ENCODE data around the gene MEGF11. TPM values are rescaled to one million over a fixed set of nuclear protein-coding genes. Genes with fewer than 3 reads are reported as not detected.

MEGF11 gene
- total RNA-seq, 1 donor: 0.27 TPM

DNA sequence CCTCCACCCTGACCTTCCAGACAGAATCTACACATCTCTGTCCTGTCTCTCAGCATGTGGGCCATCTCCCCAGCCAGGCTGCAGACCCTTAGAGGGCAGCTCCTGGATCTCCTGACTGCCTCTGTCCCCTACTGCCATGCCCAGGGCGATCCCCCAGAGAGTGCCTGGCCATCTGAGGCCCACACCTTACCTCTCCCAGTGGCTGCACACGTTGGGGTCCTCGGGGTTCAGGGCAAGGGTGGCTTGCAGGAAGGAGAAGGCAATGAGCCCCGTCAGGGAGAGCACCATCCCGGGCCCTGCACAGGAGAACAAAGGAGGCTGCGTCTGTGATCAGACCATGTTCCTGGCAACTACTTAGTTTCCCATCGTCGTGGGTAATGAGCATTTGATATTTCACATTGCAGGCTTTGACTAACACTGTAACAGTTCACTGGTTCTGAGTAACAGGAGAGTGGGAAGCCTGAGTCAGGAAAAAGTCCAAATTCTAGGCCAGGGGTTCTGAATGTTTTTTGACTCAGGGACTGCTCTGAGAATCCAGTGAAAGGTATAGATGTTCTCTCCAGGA lies 125.4 kb downstream of the MEGF11 start:
- DNase-seq (ENCODE audit: low read depth in 2 of 3, low spot score in 2 of 3): no peak

GRCh38 chr15:66126456-66126855 lies 127.1 kb downstream of the MEGF11 start:
- DNase-seq (ENCODE audit: low read depth in 2 of 3, low spot score in 2 of 3): no peak

- no peak for DNase-seq (ENCODE audit: low read depth in 2 of 3, low spot score in 2 of 3)
Observed at GRCh38 chr15:66126031-66126441, 127.5 kb downstream of the MEGF11 start.

GRCh38 chr15:66124651-66125050 lies 128.9 kb downstream of the MEGF11 start:
- no peak for DNase-seq (ENCODE audit: low read depth in 2 of 3, low spot score in 2 of 3)

- no peak for DNase-seq (ENCODE audit: low read depth in 2 of 3, low spot score in 2 of 3)
Observed at GRCh38 chr15:66123799-66124198, 129.8 kb downstream of the MEGF11 start.

- DNase-seq (ENCODE audit: low read depth in 2 of 3, low spot score in 2 of 3): no peak
Observed at GRCh38 chr15:66120422-66120821, 133.1 kb downstream of the MEGF11 start.

DNA sequence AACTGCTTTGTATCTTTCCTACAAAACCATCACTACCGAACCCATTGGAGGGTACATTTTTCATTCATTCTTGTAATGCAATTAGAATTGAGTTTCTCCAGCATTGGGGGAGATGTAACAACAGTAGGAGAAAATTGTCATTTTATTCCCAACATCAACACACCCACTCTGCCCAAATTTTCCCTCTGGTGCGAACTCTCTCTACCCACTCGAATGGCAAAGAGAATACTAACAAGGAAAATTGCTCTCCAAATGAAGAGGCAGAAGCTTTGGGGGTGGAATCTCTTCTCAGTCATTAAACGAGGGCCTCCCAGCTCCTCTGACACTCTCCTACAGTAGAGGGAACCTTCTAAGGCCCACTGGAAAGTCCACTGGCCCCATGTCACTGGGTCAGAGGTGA lies 135.7 kb downstream of the MEGF11 start:
- DNase-seq (ENCODE audit: low read depth in 2 of 3, low spot score in 2 of 3): no peak

GRCh38 chr15:66115568-66116206 lies 137.9 kb downstream of the MEGF11 start:
- peak in 2 of 3 donors; percentile 14 to 20 for DNase-seq (ENCODE audit: low read depth in 2 of 3, low spot score in 2 of 3)

DNA sequence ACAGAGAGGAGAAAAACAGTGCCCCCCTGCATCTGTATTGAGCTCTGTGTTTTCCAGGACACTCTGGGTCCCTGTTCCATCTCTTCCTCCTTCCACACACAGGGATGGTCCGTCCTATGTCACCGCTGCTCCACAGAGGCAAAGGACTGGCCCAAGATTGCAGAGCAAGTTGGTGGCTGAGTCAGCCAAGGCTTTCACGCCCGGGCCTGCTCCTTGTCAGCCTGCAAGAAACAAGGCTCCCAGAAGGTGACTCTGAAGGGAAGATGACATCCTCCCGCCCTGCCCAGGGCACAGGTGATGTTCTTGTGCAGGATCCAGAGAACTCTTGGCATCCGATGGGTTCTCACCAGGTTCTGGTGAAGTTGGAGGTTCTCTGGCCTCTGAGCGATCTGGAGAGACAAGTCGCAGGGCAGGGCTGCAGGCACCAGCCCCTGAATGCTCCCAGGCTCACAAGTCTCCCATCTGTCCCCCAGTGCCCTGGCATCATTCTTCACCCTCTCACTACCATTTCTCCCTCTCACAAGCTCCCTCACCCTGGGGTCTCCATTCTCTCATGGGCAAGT lies 138.6 kb downstream of the MEGF11 start:
- DNase-seq (ENCODE audit: low read depth in 2 of 3, low spot score in 2 of 3): no peak

GRCh38 chr15:66112388-66112787 lies 141.2 kb downstream of the MEGF11 start:
- DNase-seq (ENCODE audit: low read depth in 2 of 3, low spot score in 2 of 3): no peak

- DNase-seq (ENCODE audit: low read depth in 2 of 3, low spot score in 2 of 3): no peak
Observed at GRCh38 chr15:66111363-66111762, 142.2 kb downstream of the MEGF11 start.

GRCh38 chr15:66110864-66111263 lies 142.7 kb downstream of the MEGF11 start:
- no peak for DNase-seq (ENCODE audit: low read depth in 2 of 3, low spot score in 2 of 3)

DNA sequence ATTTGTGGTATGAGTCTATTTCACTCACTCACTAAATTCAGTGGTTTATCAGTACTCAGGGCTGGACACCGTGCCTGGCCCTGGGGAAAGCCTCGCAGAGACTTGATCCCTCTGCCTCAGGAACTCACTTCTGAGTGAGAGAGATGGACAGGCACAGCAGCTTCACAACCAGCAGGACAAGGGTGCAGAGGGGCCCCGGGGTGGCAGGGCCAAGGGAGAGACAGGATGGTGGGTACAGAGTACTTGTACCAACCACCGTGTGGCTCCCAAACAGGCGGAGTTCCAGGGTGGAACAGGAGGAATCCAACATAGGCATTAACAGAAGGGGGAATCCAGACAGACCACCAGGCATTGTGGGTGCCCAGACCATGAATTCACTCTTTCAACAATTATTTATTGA lies 143.7 kb downstream of the MEGF11 start:
- DNase-seq (ENCODE audit: low read depth in 2 of 3, low spot score in 2 of 3): no peak

DNA sequence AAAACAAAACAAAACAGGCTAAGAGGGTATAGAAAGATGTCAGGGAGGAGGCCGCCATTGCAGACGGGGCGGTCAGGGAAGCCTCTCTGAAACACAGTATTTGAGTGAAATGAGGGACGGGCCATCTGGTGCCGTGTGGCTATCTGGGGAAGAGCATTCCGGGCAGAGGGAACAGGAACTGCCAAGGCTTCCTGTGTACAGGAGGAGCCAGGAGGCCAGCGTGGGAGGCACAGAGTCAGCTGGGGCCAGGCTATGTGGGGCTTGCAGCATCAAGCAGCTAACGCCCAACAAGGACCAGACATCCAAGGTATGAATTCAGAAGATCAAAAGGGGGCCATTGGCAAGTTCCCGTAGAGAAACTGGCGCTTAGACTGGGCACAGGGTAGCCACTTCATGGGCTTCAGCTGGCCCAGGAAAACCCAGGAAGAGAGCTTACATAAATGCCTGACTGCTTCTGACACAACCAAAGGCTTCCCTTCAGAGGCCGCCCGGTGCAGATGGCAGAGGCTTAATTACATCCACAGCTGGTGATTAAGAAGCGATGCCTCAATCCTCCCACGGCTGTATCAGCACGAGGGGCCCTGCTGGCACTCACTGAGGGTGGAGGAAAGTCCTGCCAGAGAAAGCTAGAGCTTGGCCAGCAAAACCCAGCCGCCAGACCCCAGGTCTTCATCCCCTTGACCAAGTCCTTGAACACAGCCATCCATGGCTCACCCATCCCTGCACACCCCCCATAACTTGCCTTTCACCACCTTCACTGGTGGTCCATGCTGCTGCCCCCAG lies 144.9 kb downstream of the MEGF11 start:
- DNase-seq (ENCODE audit: low read depth in 2 of 3, low spot score in 2 of 3): no peak

DNA sequence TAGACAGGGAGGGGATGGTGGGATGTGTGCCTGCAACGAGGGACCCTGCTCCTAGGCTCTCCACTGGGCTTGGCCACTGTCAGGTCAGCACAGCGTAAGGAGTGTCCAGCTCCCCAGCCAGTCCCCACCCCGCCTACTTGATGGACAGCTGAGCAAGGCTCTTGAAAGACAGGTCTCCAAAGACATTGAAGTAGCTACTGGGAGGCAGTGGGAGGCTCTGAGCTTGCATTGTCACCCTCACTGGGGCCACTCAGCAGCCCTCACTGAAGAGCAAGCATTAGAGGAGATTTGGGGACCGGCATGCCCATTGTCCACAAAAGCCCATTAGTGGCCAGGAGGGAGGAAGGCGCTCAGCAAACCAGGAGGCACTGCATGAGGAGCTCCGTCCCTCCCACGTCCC lies 146.5 kb downstream of the MEGF11 start:
- no peak for DNase-seq (ENCODE audit: low read depth in 2 of 3, low spot score in 2 of 3)

- no peak for DNase-seq (ENCODE audit: low read depth in 2 of 3, low spot score in 2 of 3)
Observed at GRCh38 chr15:66105286-66106265, 148.0 kb downstream of the MEGF11 start.

DNA sequence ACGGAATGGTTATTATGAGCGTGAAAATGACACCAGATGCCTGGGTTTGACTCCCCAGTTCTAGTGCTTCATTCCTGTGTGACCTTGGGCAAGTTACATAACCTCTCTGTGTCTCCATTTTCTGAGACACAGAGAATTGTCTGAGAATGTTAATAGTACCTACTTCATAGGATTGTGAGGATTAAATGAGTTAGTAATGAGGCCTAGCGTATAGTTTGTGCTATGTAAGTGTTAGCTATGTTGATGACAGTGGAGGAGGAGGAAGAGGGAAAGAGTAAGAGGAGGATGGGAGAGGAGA lies 150.3 kb downstream of the MEGF11 start:
- no peak for DNase-seq (ENCODE audit: low read depth in 2 of 3, low spot score in 2 of 3)

- DNase-seq (ENCODE audit: low read depth in 2 of 3, low spot score in 2 of 3): no peak
Observed at GRCh38 chr15:66102563-66103292, 150.8 kb downstream of the MEGF11 start.

DNA sequence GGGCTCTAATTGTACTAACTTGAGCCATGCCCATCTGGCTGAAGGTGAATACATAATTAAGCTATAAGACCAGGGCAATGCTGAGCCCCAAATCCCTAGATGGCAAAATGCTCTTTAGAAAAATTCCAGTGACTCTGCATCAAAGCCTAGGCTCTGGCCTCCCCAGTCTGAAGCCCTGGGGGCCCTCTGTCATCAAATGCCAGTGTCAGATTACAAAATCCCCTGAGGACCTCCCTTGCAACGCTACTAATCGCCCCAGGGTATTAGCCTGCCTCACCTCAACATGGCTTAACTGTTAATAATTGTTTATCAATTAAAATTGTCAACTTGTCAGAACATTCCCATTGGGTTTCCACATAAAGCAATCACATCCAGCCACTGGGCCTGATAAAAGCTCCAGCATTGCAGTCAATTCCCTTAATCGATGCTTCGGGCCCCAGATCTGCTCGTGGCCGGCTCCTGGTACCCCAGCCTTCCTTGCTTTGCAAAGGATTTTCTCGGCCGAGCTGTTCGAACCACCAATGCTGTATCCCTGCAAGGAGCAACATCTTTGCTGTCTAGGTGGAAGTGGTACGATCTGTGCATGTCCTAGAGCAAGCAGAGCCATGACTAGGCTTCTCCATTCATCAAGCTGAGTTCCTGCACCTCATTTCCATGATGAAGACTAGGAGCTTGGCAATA lies 151.7 kb downstream of the MEGF11 start:
- no peak for DNase-seq (ENCODE audit: low read depth in 2 of 3, low spot score in 2 of 3)
